ENCODE measurements around the gene GNAI2.

GNAI2 gene

GRCh38 chr3:50272538-50272910, 36.5 kb downstream of the GNAI2 start:
- TF ChIP-seq TEAD4 (IDR thresholded peaks at IDR 0.05), result peak; percentile 69

GRCh38 chr3:50272911-50273688, 37.1 kb downstream of the GNAI2 start:
- TF ChIP-seq NFIC (IDR thresholded peaks at IDR 0.05) (no peak), YY1 (IDR thresholded peaks at IDR 0.05; ENCODE audit: low read depth) (no peak), RAD21 (IDR thresholded peaks at IDR 0.05; ENCODE audit: low read depth) (peak; percentile 99), CREB1 (IDR thresholded peaks at IDR 0.05; ENCODE audit: low read depth) (no peak)

DNA sequence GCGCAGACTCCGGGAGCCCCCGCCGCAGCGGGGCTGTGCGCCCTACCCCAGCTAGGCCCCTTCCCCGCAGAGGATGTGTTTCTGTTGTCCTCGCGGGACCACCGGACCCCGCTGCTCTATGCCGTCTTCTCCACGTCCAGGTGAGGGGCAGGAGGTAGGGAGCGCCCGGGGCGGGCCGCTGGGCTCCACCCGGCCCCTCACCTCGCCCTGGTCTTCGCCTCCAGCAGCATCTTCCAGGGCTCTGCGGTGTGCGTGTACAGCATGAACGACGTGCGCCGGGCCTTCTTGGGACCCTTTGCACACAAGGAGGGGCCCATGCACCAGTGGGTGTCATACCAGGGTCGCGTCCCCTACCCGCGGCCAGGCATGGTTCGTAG, 37.7 kb downstream of the GNAI2 start:
- TF ChIP-seq MAX (IDR thresholded peaks at IDR 0.05) (no peak), EP300 (IDR thresholded peaks at IDR 0.05; ENCODE audit: borderline replicate concordance) (no peak), TAF1 (IDR thresholded peaks at IDR 0.05; ENCODE audit: low read depth) (no peak), YY1 (IDR thresholded peaks at IDR 0.05; ENCODE audit: low read depth) (no peak), CREB1 (IDR thresholded peaks at IDR 0.05; ENCODE audit: low read depth) (no peak), NFIC (IDR thresholded peaks at IDR 0.05) (no peak), TCF12 (IDR thresholded peaks at IDR 0.05; ENCODE audit: low read depth) (no peak), EGR1 (IDR thresholded peaks at IDR 0.05) (no peak), ZBTB7A (IDR thresholded peaks at IDR 0.05; ENCODE audit: low read depth) (no peak), FOXM1 (IDR thresholded peaks at IDR 0.05; ENCODE audit: borderline replicate concordance, low read depth) (no peak), TEAD4 (IDR thresholded peaks at IDR 0.05) (no peak), RAD21 (IDR thresholded peaks at IDR 0.05; ENCODE audit: low read depth) (no peak), CEBPB (IDR thresholded peaks at IDR 0.05) (no peak)
- TF ChIP-seq, protein P1, sequence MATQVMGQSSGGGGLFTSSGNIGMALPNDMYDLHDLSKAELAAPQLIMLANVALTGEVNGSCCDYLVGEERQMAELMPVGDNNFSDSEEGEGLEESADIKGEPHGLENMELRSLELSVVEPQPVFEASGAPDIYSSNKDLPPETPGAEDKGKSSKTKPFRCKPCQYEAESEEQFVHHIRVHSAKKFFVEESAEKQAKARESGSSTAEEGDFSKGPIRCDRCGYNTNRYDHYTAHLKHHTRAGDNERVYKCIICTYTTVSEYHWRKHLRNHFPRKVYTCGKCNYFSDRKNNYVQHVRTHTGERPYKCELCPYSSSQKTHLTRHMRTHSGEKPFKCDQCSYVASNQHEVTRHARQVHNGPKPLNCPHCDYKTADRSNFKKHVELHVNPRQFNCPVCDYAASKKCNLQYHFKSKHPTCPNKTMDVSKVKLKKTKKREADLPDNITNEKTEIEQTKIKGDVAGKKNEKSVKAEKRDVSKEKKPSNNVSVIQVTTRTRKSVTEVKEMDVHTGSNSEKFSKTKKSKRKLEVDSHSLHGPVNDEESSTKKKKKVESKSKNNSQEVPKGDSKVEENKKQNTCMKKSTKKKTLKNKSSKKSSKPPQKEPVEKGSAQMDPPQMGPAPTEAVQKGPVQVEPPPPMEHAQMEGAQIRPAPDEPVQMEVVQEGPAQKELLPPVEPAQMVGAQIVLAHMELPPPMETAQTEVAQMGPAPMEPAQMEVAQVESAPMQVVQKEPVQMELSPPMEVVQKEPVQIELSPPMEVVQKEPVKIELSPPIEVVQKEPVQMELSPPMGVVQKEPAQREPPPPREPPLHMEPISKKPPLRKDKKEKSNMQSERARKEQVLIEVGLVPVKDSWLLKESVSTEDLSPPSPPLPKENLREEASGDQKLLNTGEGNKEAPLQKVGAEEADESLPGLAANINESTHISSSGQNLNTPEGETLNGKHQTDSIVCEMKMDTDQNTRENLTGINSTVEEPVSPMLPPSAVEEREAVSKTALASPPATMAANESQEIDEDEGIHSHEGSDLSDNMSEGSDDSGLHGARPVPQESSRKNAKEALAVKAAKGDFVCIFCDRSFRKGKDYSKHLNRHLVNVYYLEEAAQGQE (IDR thresholded peaks at IDR 0.05; ENCODE audit: low read depth), result no peak
- TF ChIP-seq, protein P2, sequence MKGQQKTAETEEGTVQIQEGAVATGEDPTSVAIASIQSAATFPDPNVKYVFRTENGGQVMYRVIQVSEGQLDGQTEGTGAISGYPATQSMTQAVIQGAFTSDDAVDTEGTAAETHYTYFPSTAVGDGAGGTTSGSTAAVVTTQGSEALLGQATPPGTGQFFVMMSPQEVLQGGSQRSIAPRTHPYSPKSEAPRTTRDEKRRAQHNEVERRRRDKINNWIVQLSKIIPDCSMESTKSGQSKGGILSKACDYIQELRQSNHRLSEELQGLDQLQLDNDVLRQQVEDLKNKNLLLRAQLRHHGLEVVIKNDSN (IDR thresholded peaks at IDR 0.05), result no peak

DNA sequence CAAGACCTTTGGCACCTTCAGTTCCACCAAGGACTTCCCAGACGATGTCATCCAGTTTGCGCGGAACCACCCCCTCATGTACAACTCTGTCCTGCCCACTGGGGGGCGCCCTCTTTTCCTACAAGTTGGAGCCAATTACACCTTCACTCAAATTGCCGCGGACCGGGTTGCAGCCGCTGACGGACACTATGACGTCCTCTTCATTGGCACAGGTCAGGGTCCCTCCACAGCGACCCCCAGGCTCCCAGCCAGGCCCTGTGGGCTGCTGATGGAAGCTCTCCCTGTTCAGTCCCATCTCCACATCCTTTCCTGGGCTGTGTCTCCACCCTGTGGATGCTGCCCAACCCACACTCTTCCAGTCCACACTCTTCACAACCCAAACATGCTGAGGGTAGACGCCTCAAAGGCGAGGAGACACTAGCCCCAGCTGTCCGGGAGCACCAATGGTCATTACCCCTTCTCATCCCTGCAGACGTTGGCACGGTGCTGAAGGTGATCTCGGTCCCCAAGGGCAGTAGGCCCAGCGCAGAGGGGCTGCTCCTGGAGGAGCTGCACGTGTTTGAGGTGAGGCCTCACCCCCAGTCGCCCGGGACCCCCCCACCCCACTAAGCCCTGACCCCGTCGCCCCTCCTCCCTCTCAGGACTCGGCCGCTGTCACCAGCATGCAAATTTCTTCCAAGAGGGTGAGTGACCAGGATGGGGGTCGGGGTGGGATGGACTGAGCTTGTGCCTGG, 38.5 kb downstream of the GNAI2 start:
- TF ChIP-seq RAD21 (IDR thresholded peaks at IDR 0.05; ENCODE audit: low read depth) (peak; percentile 47), TAF1 (IDR thresholded peaks at IDR 0.05; ENCODE audit: low read depth) (no peak), EGR1 (IDR thresholded peaks at IDR 0.05) (0 out of 2 replicates have a peak, but pooled peaks have one; percentile 41)
- TF ChIP-seq, protein P2 (IDR thresholded peaks at IDR 0.05), result no peak

GRCh38 chr3:50275141-50275995, 39.4 kb downstream of the GNAI2 start:
- TF ChIP-seq RAD21 (IDR thresholded peaks at IDR 0.05; ENCODE audit: low read depth), result no peak
- no peak for TF ChIP-seq MAX (IDR thresholded peaks at IDR 0.05)
- no peak for TF ChIP-seq TEAD4 (IDR thresholded peaks at IDR 0.05)

DNA sequence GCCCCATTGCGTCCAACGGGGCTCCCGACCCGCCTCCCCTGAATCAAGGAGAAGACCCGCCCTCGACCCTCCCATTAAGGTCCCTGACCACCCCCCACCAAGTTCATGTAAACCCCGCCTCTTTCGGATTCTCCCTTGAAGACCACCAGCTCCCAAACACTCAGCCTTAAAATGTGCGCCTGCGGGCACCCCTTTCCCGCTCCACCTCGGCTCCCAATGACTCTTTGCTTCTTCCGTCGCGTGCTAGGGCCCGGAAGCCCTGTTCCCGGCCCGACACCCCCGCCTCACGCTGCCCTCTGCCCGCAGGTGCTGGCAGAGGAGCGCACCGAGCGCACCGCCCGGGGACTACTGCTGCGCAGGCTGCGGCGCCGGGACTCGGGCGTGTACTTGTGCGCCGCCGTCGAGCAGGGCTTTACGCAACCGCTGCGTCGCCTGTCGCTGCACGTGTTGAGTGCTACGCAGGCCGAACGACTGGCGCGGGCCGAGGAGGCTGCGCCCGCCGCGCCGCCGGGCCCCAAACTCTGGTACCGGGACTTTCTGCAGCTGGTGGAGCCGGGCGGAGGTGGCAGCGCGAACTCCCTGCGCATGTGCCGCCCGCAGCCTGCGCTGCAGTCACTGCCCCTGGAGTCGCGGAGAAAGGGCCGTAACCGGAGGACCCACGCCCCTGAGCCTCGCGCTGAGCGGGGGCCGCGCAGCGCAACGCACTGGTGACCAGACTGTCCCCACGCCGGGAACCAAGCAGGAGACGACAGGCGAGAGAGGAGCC, 40.2 kb downstream of the GNAI2 start:
- TF ChIP-seq EP300 (IDR thresholded peaks at IDR 0.05; ENCODE audit: borderline replicate concordance) (no peak), ZBTB7A (IDR thresholded peaks at IDR 0.05; ENCODE audit: low read depth) (no peak)

GRCh38 chr3:50276762-50277101, 40.7 kb downstream of the GNAI2 start:
- TF ChIP-seq CREB1 (IDR thresholded peaks at IDR 0.05; ENCODE audit: low read depth) (no peak), RAD21 (IDR thresholded peaks at IDR 0.05; ENCODE audit: low read depth) (no peak), EP300 (IDR thresholded peaks at IDR 0.05; ENCODE audit: borderline replicate concordance) (no peak), MAX (IDR thresholded peaks at IDR 0.05) (no peak), CEBPB (IDR thresholded peaks at IDR 0.05) (no peak), TAF1 (IDR thresholded peaks at IDR 0.05; ENCODE audit: low read depth) (no peak), YY1 (IDR thresholded peaks at IDR 0.05; ENCODE audit: low read depth) (no peak), TCF12 (IDR thresholded peaks at IDR 0.05; ENCODE audit: low read depth) (no peak), ZBTB7A (IDR thresholded peaks at IDR 0.05; ENCODE audit: low read depth) (no peak), NFIC (IDR thresholded peaks at IDR 0.05) (no peak), EGR1 (IDR thresholded peaks at IDR 0.05) (no peak)
- TF ChIP-seq, protein P2 (IDR thresholded peaks at IDR 0.05), result no peak
- TF ChIP-seq, protein P1 (IDR thresholded peaks at IDR 0.05; ENCODE audit: low read depth), result no peak
